HEK293 (cell line): Measurements from ENCODE around the gene CCL28.

Experiments
- CTCF ChIA-PET: fragments of 350-600 bp; formaldehyde crosslinking; extraction: SDS; loops from one replicate; lab custom pipeline; 2021; ENCODE audit warnings: antibody characterized with exemption; lab: Yijun Ruan, JAX
- POLR2A ChIA-PET: fragments of 300-600 bp; formaldehyde crosslinking; extraction: SDS; loops from one replicate; lab custom pipeline; 2020; ENCODE audit warnings: antibody characterized with exemption, inconsistent platforms; lab: Yijun Ruan, JAX
- H3K27ac ChIP-seq: fragments of 200-500 bp; sonication (Bioruptor generic); 2 replicates; pipeline ENCODE4 v1.5.1; 2014; ENCODE audit warnings: low read depth, low read length, control low read depth, inconsistent platforms; ENCODE audit errors: extremely low read depth
- H3K36me3 ChIP-seq, 2 experiments: fragments of 200-500 bp in 1 of 2; sonication (Bioruptor generic) in 1 of 2; 1 replicate in 1 of 2; 2 replicates in 1 of 2; pipeline ENCODE4 v1.5.1; 2014 to 2017; ENCODE audit warnings: inconsistent platforms in 2 of 2, low read length in 2 of 2; ENCODE audit not compliant: control insufficient read depth in 2 of 2, insufficient read depth in 1 of 2
- H3K4me1 ChIP-seq: fragments of 200-500 bp; sonication (Bioruptor generic); 2 replicates; pipeline ENCODE4 v1.5.1; 2014; ENCODE audit warnings: mild to moderate bottlenecking, low read length, inconsistent platforms; ENCODE audit not compliant: control insufficient read depth, insufficient read depth
- H3K4me3 ChIP-seq: 2 replicates; pipeline ENCODE4 v1.5.1; 2011; ENCODE audit warnings: low read depth, mild to moderate bottlenecking, control low read depth, low read length, moderate library complexity
- H3K9me3 ChIP-seq: fragments of 200-500 bp; sonication (Bioruptor generic); 2 replicates; pipeline ENCODE4 v1.5.1; 2014; ENCODE audit warnings: low read depth, low read length, inconsistent platforms; ENCODE audit not compliant: control insufficient read depth, insufficient read depth
- FEZF1 ChIP-seq: fragments of 450-650 bp; formaldehyde crosslinking; IDR thresholded peaks from 2 replicates; pipeline ENCODE4 v1.5.1; 2016; ENCODE audit warnings: missing biosample characterization, missing genetic modification characterization
- KLF7 ChIP-seq: fragments of 450-650 bp; formaldehyde crosslinking; IDR thresholded peaks from 2 replicates; pipeline ENCODE4 v1.5.1; 2016; ENCODE audit warnings: missing biosample characterization, missing genetic modification characterization, borderline replicate concordance
- SP7 ChIP-seq: fragments of 450-650 bp; formaldehyde crosslinking; IDR thresholded peaks from 2 replicates; pipeline ENCODE4 v1.5.1; 2016; ENCODE audit warnings: missing biosample characterization, missing genetic modification characterization
- YY2 ChIP-seq: fragments of 450-650 bp; formaldehyde crosslinking; IDR thresholded peaks from 2 replicates; pipeline ENCODE4 v1.5.1; 2016; ENCODE audit warnings: missing biosample characterization, missing genetic modification characterization
- ZBTB20 ChIP-seq: fragments of 450-650 bp; formaldehyde crosslinking; IDR thresholded peaks from 2 replicates; pipeline ENCODE4 v1.5.1; 2016; ENCODE audit warnings: missing biosample characterization, missing genetic modification characterization
- ZBTB21 ChIP-seq: fragments of 450-650 bp; formaldehyde crosslinking; IDR thresholded peaks from 2 replicates; pipeline ENCODE4 v1.5.1; 2017; ENCODE audit warnings: missing biosample characterization, missing genetic modification characterization
- ZNF132 ChIP-seq: fragments of 450-650 bp; formaldehyde crosslinking; IDR thresholded peaks from 2 replicates; pipeline ENCODE4 v1.5.1; 2017; ENCODE audit warnings: missing biosample characterization, missing genetic modification characterization, borderline replicate concordance
- ZNF416 ChIP-seq: fragments of 450-650 bp; formaldehyde crosslinking; IDR thresholded peaks from 2 replicates; pipeline ENCODE4 v1.5.1; 2016; ENCODE audit warnings: missing biosample characterization, missing genetic modification characterization
- ZNF501 ChIP-seq: fragments of 450-650 bp; formaldehyde crosslinking; IDR thresholded peaks from 2 replicates; pipeline ENCODE4 v1.5.1; 2016; ENCODE audit warnings: missing biosample characterization, missing genetic modification characterization
- ZNF521 ChIP-seq: fragments of 450-650 bp; formaldehyde crosslinking; IDR thresholded peaks from 2 replicates; pipeline ENCODE4 v1.5.1; 2017; ENCODE audit warnings: missing biosample characterization, mild to moderate bottlenecking, missing genetic modification characterization
- ZNF677 ChIP-seq: fragments of 450-650 bp; IDR thresholded peaks from 2 replicates; pipeline ENCODE4 v1.5.0; 2018; ENCODE audit warnings: missing biosample characterization, mild to moderate bottlenecking, missing genetic modification characterization, moderate library complexity
- TF ChIP-seq, protein P1 (sequence below): fragments of 450-650 bp; formaldehyde crosslinking; IDR thresholded peaks from 2 replicates; pipeline ENCODE4 v1.5.1; 2016; ENCODE audit warnings: missing biosample characterization, missing genetic modification characterization, borderline replicate concordance
- TF ChIP-seq, protein P2 (sequence below): fragments of 450-650 bp; formaldehyde crosslinking; IDR thresholded peaks from 2 replicates; pipeline ENCODE4 v1.5.1; 2017; ENCODE audit warnings: missing biosample characterization, missing genetic modification characterization
- TF ChIP-seq, protein P3 (sequence below): fragments of 450-650 bp; formaldehyde crosslinking; IDR thresholded peaks from 2 replicates; pipeline ENCODE4 v1.5.1; 2017; ENCODE audit warnings: missing biosample characterization, missing genetic modification characterization
- TF ChIP-seq, protein P4 (sequence below): fragments of 450-650 bp; formaldehyde crosslinking; IDR thresholded peaks from 2 replicates; pipeline ENCODE4 v1.5.1; 2017; ENCODE audit warnings: missing biosample characterization, mild to moderate bottlenecking, missing genetic modification characterization, moderate library complexity

Gene CCL28

DNA sequence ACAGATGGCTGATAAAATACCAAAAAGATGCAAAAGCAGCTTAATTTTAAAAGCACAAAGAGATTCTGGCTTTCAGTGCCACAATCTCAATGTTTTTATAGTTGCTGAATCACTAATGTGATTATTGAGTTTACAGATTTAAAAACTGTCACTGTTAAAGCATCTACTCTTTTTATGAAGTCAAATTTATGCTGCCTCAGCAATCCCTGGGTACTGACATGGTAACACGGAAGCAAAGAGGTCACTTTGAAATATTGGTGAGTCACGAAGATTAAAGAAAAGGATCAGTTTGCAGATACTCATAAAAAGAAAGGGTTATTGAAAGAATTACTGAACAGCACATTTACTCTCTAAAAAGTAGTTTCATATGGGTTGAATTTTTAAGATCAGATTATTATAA lies 59.3 kb downstream of the CCL28 start:
- no peak overlapping the region for H3K4me3 ChIP-seq
- no peaks in the 10 kb centered on the region for H3K36me3 ChIP-seq
- H3K9me3 ChIP-seq = no peaks in the 10 kb centered on the region
- ChIA-PET CTCF (interaction anchor here (2.0 kb wide), 1 partner anchor 37 kb away, joined by 6 read pairs; no protein-coding TSS in a partner anchor), POLR2A (no interaction called here)
- TF ChIP-seq YY2 (no peak), ZNF501 (tag by site-specific recombination) (no peak), ZBTB20 (tag by site-specific recombination) (no peak), ZBTB21 (tag by site-specific recombination) (no peak), ZNF677 (tag by site-specific recombination) (no peak), ZNF521 (no peak), ZNF132 (tag by site-specific recombination) (no peak)
- TF ChIP-seq, protein P1, sequence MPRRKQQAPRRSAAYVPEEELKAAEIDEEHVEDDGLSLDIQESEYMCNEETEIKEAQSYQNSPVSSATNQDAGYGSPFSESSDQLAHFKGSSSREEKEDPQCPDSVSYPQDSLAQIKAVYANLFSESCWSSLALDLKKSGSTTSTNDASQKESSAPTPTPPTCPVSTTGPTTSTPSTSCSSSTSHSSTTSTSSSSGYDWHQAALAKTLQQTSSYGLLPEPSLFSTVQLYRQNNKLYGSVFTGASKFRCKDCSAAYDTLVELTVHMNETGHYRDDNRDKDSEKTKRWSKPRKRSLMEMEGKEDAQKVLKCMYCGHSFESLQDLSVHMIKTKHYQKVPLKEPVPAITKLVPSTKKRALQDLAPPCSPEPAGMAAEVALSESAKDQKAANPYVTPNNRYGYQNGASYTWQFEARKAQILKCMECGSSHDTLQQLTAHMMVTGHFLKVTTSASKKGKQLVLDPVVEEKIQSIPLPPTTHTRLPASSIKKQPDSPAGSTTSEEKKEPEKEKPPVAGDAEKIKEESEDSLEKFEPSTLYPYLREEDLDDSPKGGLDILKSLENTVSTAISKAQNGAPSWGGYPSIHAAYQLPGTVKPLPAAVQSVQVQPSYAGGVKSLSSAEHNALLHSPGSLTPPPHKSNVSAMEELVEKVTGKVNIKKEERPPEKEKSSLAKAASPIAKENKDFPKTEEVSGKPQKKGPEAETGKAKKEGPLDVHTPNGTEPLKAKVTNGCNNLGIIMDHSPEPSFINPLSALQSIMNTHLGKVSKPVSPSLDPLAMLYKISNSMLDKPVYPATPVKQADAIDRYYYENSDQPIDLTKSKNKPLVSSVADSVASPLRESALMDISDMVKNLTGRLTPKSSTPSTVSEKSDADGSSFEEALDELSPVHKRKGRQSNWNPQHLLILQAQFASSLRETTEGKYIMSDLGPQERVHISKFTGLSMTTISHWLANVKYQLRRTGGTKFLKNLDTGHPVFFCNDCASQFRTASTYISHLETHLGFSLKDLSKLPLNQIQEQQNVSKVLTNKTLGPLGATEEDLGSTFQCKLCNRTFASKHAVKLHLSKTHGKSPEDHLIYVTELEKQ (tag by site-specific recombination) = no peak
- H3K4me1 ChIP-seq = no peaks in the 10 kb centered on the region
- no peak overlapping the region for H3K27ac ChIP-seq

DNA sequence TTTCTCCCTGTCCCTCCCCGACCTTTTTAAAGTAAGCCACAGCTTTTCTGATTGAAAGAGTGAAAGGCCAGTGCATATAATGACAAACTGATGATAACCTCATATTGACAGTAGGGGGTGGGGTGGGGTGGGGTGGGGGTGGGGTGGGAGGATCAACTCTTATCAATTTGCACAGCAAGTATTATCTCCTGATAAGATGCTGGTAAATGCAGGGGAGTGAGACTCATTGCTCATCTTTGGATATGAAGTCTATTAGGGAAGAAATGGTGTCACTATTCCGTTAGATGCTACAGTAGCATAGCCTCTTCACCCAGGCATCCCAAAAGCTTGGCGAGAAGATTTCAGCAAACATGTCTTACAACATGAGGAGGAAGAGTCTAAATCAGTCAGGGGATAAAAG lies 60.1 kb downstream of the CCL28 start:
- Histone ChIP-seq H3K4me1 (no peaks in the 10 kb centered on the region), H3K27ac (no peak overlapping the region), H3K9me3 (no peaks in the 10 kb centered on the region), H3K4me3 (no peak overlapping the region)
- POLR2A ChIA-PET = interaction anchor here (0.7 kb wide), 1 partner anchor 447 kb away, joined by 5 read pairs; no protein-coding TSS in a partner anchor
- CTCF ChIA-PET = interaction anchor here (0.6 to 2.0 kb wide), 3 partner anchors 21 to 212 kb away, joined by 3 to 6 read pairs (median 4); no protein-coding TSS in a partner anchor
- TF ChIP-seq, protein P2, sequence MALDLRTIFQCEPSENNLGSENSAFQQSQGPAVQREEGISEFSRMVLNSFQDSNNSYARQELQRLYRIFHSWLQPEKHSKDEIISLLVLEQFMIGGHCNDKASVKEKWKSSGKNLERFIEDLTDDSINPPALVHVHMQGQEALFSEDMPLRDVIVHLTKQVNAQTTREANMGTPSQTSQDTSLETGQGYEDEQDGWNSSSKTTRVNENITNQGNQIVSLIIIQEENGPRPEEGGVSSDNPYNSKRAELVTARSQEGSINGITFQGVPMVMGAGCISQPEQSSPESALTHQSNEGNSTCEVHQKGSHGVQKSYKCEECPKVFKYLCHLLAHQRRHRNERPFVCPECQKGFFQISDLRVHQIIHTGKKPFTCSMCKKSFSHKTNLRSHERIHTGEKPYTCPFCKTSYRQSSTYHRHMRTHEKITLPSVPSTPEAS = no peak
- TF ChIP-seq FEZF1 (tag by site-specific recombination) = no peak
- TF ChIP-seq KLF7 (tag by site-specific recombination) = no peak
- no peak for TF ChIP-seq ZNF416
- TF ChIP-seq SP7 (tag by site-specific recombination) = no peak
- TF ChIP-seq, protein P3, sequence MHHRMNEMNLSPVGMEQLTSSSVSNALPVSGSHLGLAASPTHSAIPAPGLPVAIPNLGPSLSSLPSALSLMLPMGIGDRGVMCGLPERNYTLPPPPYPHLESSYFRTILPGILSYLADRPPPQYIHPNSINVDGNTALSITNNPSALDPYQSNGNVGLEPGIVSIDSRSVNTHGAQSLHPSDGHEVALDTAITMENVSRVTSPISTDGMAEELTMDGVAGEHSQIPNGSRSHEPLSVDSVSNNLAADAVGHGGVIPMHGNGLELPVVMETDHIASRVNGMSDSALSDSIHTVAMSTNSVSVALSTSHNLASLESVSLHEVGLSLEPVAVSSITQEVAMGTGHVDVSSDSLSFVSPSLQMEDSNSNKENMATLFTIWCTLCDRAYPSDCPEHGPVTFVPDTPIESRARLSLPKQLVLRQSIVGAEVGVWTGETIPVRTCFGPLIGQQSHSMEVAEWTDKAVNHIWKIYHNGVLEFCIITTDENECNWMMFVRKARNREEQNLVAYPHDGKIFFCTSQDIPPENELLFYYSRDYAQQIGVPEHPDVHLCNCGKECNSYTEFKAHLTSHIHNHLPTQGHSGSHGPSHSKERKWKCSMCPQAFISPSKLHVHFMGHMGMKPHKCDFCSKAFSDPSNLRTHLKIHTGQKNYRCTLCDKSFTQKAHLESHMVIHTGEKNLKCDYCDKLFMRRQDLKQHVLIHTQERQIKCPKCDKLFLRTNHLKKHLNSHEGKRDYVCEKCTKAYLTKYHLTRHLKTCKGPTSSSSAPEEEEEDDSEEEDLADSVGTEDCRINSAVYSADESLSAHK (tag by site-specific recombination) = no peak
- TF ChIP-seq, protein P4, sequence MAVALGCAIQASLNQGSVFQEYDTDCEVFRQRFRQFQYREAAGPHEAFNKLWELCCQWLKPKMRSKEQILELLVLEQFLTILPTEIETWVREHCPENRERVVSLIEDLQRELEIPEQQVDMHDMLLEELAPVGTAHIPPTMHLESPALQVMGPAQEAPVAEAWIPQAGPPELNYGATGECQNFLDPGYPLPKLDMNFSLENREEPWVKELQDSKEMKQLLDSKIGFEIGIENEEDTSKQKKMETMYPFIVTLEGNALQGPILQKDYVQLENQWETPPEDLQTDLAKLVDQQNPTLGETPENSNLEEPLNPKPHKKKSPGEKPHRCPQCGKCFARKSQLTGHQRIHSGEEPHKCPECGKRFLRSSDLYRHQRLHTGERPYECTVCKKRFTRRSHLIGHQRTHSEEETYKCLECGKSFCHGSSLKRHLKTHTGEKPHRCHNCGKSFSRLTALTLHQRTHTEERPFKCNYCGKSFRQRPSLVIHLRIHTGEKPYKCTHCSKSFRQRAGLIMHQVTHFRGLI = no peak
- TF ChIP-seq, all 188 proteins: peak for 0
- no peaks in the 10 kb centered on the region for H3K36me3 ChIP-seq
